ENCODE data around the gene BAIAP3. TPM values are rescaled to one million over a fixed set of nuclear protein-coding genes. Genes with fewer than 3 reads are reported as not detected.

BAIAP3 gene
- total RNA-seq, 4 donors from 2014 or later: 0.05 to 4.4 (median 2.5) TPM

GRCh38 chr16:1364510-1364909, 31.1 kb downstream of the BAIAP3 start:
- in situ Hi-C loops (cut with MboI; ENCODE audit: low sequenced_read_pairs in 4 of 4): loop anchor here in 1 of 4 donors (10.0 kb wide), 1 partner anchor 50 kb away; the partner anchor contains the start of gene UNKL
- H3K27me3 ChIP-seq: no peaks in the 10 kb centered on the region
- ATAC-seq: no peak
- DNase-seq: no peak
- H3K27ac ChIP-seq: no peak overlapping the region
- H3K4me3 ChIP-seq: no peak overlapping the region
- H3K36me3 ChIP-seq: peaks cover 3 to 58% of the 10 kb centered on the region in 2 donors
- TF ChIP-seq POLR2A (IDR thresholded peaks at IDR 0.05): no peak
- no peaks in the 10 kb centered on the region for H3K4me1 ChIP-seq
- no peaks in the 10 kb centered on the region for H3K9me3 ChIP-seq
- intact Hi-C loops (cut with DNase I; ENCODE audit: low total_unique reads): no loop called here

GRCh38 chr16:1366060-1366711, 32.7 kb downstream of the BAIAP3 start:
- H3K4me1 ChIP-seq: no peaks in the 10 kb centered on the region
- no peak overlapping the region for H3K27ac ChIP-seq
- intact Hi-C loops (cut with DNase I; ENCODE audit: low total_unique reads): no loop called here
- no peak overlapping the region for H3K4me3 ChIP-seq
- TF ChIP-seq POLR2A (IDR thresholded peaks at IDR 0.05) (no peak), CTCF (IDR thresholded peaks at IDR 0.05 in 4 of 5, conservative IDR thresholded peaks at IDR 0.05 in 1 of 5) (no peak)
- in situ Hi-C loops (cut with MboI; ENCODE audit: low sequenced_read_pairs in 4 of 4): loop anchor here in 1 of 4 donors (10.0 kb wide), 1 partner anchor 49 kb away; the partner anchor contains the start of gene UNKL
- H3K27me3 ChIP-seq: no peaks in the 10 kb centered on the region
- ATAC-seq: no peak
- no peak for DNase-seq
- H3K36me3 ChIP-seq: peaks cover 3 to 68% of the 10 kb centered on the region in 2 donors
- H3K9me3 ChIP-seq: no peaks in the 10 kb centered on the region

GRCh38 chr16:1366712-1367299, 33.4 kb downstream of the BAIAP3 start:
- in situ Hi-C loops (cut with MboI; ENCODE audit: low sequenced_read_pairs in 4 of 4): loop anchor here in 1 of 4 donors (10.0 kb wide), 1 partner anchor 48 kb away; the partner anchor contains the start of gene UNKL
- no peak overlapping the region for H3K27ac ChIP-seq
- H3K27me3 ChIP-seq: no peaks in the 10 kb centered on the region
- no peak overlapping the region for H3K4me3 ChIP-seq
- intact Hi-C loops (cut with DNase I; ENCODE audit: low total_unique reads): no loop called here
- no peaks in the 10 kb centered on the region for H3K9me3 ChIP-seq
- no peaks in the 10 kb centered on the region for H3K4me1 ChIP-seq
- H3K36me3 ChIP-seq: peaks cover 3 to 63% of the 10 kb centered on the region in 2 donors
- TF ChIP-seq POLR2A (IDR thresholded peaks at IDR 0.05) (no peak), CTCF (IDR thresholded peaks at IDR 0.05 in 4 of 5, conservative IDR thresholded peaks at IDR 0.05 in 1 of 5) (no peak)
- ATAC-seq (no peak), DNase-seq (no peak)

GRCh38 chr16:1367486-1368174, 34.2 kb downstream of the BAIAP3 start:
- in situ Hi-C loops (cut with MboI; ENCODE audit: low sequenced_read_pairs in 4 of 4): loop anchor here in 1 of 4 donors (10.0 kb wide), 1 partner anchor 47 kb away; the partner anchor contains the start of gene UNKL
- no peak for DNase-seq
- Histone ChIP-seq H3K9me3 (no peaks in the 10 kb centered on the region), H3K36me3 (peaks cover 3 to 55% of the 10 kb centered on the region in 2 donors), H3K4me3 (no peak overlapping the region), H3K27me3 (no peaks in the 10 kb centered on the region), H3K27ac (no peak overlapping the region), H3K4me1 (no peaks in the 10 kb centered on the region)
- TF ChIP-seq CTCF (IDR thresholded peaks at IDR 0.05 in 4 of 5, conservative IDR thresholded peaks at IDR 0.05 in 1 of 5) (no peak), POLR2A (IDR thresholded peaks at IDR 0.05) (no peak)
- no peak for ATAC-seq
- intact Hi-C loops (cut with DNase I; ENCODE audit: low total_unique reads): no loop called here
